ENCODE results near the gene RUNX2. TPM values are rescaled to one million over a fixed set of nuclear protein-coding genes. Genes with fewer than 3 reads are reported as not detected.

The RUNX2 gene
- total RNA-seq, 3 donors from 2014 or later, result 2.0 to 4.4 (median 3.4) TPM

GRCh38 chr6:45590696-45591184, 262.6 kb downstream of the RUNX2 start:
- intact Hi-C loops (cut with DNase I, micrococcal nuclease), result no loop called here
- TF ChIP-seq CTCF (IDR thresholded peaks at IDR 0.05), result no peak
- no peak for DNase-seq
- Histone ChIP-seq H3K9me3 (no peaks in the 10 kb centered on the region), H3K4me3 (no peak overlapping the region), H3K4me1 (ENCODE audit: low read depth) (no peaks in the 10 kb centered on the region), H3K36me3 (ENCODE audit: low read depth) (no peaks in the 10 kb centered on the region)
- no peak for ATAC-seq

- DNase-seq, result no peak
- intact Hi-C loops (cut with DNase I, micrococcal nuclease), result no loop called here
- Histone ChIP-seq H3K4me1 (ENCODE audit: low read depth) (no peaks in the 10 kb centered on the region), H3K9me3 (no peaks in the 10 kb centered on the region), H3K4me3 (no peak overlapping the region), H3K36me3 (ENCODE audit: low read depth) (no peaks in the 10 kb centered on the region)
- ATAC-seq, result no peak
- no peak for TF ChIP-seq CTCF (IDR thresholded peaks at IDR 0.05)
Measured at GRCh38 chr6:45591306-45591705, 263.2 kb downstream of the RUNX2 start.

GRCh38 chr6:45591890-45592289, 263.8 kb downstream of the RUNX2 start:
- TF ChIP-seq CTCF (IDR thresholded peaks at IDR 0.05), result no peak
- no peak for ATAC-seq

GRCh38 chr6:45592991-45593390, 264.9 kb downstream of the RUNX2 start:
- Histone ChIP-seq H3K4me3 (no peak overlapping the region), H3K36me3 (ENCODE audit: low read depth) (no peaks in the 10 kb centered on the region), H3K9me3 (no peaks in the 10 kb centered on the region), H3K4me1 (ENCODE audit: low read depth) (no peaks in the 10 kb centered on the region)
- intact Hi-C loops (cut with DNase I, micrococcal nuclease), result no loop called here
- ATAC-seq (no peak), DNase-seq (no peak)
- TF ChIP-seq CTCF (IDR thresholded peaks at IDR 0.05), result no peak

More at GRCh38 chr6:45591890-45592289, 263.8 kb downstream of the RUNX2 start:
- no peaks in the 10 kb centered on the region for H3K4me1 ChIP-seq (ENCODE audit: low read depth)
- no peaks in the 10 kb centered on the region for H3K36me3 ChIP-seq (ENCODE audit: low read depth)
- H3K4me3 ChIP-seq, result no peak overlapping the region
- intact Hi-C loops (cut with DNase I, micrococcal nuclease), result no loop called here
- H3K9me3 ChIP-seq, result no peaks in the 10 kb centered on the region
- DNase-seq, result no peak

- DNase-seq (no peak), ATAC-seq (no peak)
- Histone ChIP-seq H3K36me3 (ENCODE audit: low read depth) (no peaks in the 10 kb centered on the region), H3K4me1 (ENCODE audit: low read depth) (no peaks in the 10 kb centered on the region), H3K4me3 (no peak overlapping the region), H3K9me3 (no peaks in the 10 kb centered on the region)
- intact Hi-C loops (cut with DNase I, micrococcal nuclease), result no loop called here
- TF ChIP-seq CTCF (IDR thresholded peaks at IDR 0.05), result no peak
Measured at GRCh38 chr6:45595010-45595851, 267.1 kb downstream of the RUNX2 start.
